HTR-8/SVneo (cell line): Measurements from ENCODE around the gene AUTS2.
"Not testable (repeated sequence)": the region's sequence is repeated elsewhere in the genome, so short reads cannot be mapped to it uniquely, and the experiment has no call there.

Source experiments
- DNase-seq: peaks from one replicate; pipeline ENCODE4 v3.0.0; 2011; ENCODE audit warnings: low spot score, mixed read lengths; ENCODE audit not compliant: insufficient read length
- FAIRE-seq: peaks from 2 replicates; lab custom pipeline; 2011; peaks lifted over from hg19 to GRCh38; lab: Jason Lieb, UNC

AUTS2 gene

GRCh38 chr7:70793060-70793459 lies 1194.8 kb downstream of the AUTS2 start:
- no peak for DNase-seq
- no peak for FAIRE-seq

- FAIRE-seq (no peak), DNase-seq (no peak)
Measured at GRCh38 chr7:70793821-70794220, 1195.5 kb downstream of the AUTS2 start.

GRCh38 chr7:70794962-70795361 lies 1196.7 kb downstream of the AUTS2 start:
- DNase-seq (no peak), FAIRE-seq (no peak)

GRCh38 chr7:70795948-70796347 lies 1197.7 kb downstream of the AUTS2 start:
- no peak for FAIRE-seq
- DNase-seq, result no peak

GRCh38 chr7:70797109-70797514 lies 1198.8 kb downstream of the AUTS2 start:
- FAIRE-seq (no peak), DNase-seq (no peak)

GRCh38 chr7:70799841-70800405 lies 1201.6 kb downstream of the AUTS2 start:
- DNase-seq (no peak), FAIRE-seq (no peak)

- DNase-seq, result no peak
Measured at GRCh38 chr7:70805360-70805759, 1207.1 kb downstream of the AUTS2 start.

GRCh38 chr7:70807650-70808049 lies 1209.4 kb downstream of the AUTS2 start:
- DNase-seq (no peak), FAIRE-seq (no peak)

More at GRCh38 chr7:70805360-70805759, 1207.1 kb downstream of the AUTS2 start:
- FAIRE-seq, result no peak

- DNase-seq (no peak), FAIRE-seq (no peak)
Measured at GRCh38 chr7:70808876-70809275, 1210.6 kb downstream of the AUTS2 start.

- FAIRE-seq (no peak), DNase-seq (no peak)
Measured at GRCh38 chr7:70810558-70811139, 1212.4 kb downstream of the AUTS2 start.

GRCh38 chr7:70812511-70812910 lies 1214.2 kb downstream of the AUTS2 start:
- no peak for DNase-seq
- no peak for FAIRE-seq

GRCh38 chr7:70822490-70822889 lies 1224.2 kb downstream of the AUTS2 start:
- DNase-seq, FAIRE-seq: not testable (repeated sequence)

- FAIRE-seq (no peak), DNase-seq (peak; percentile 50)
Measured at GRCh38 chr7:70829221-70830059, 1231.2 kb downstream of the AUTS2 start.

GRCh38 chr7:70830060-70830395 lies 1231.8 kb downstream of the AUTS2 start:
- FAIRE-seq (no peak), DNase-seq (no peak)

GRCh38 chr7:70830426-70830825 lies 1232.2 kb downstream of the AUTS2 start:
- DNase-seq (no peak), FAIRE-seq (no peak)

- FAIRE-seq (no peak), DNase-seq (peak; percentile 18)
Measured at GRCh38 chr7:70833726-70834125, 1235.5 kb downstream of the AUTS2 start.

GRCh38 chr7:70834424-70834823 lies 1236.1 kb downstream of the AUTS2 start:
- no peak for FAIRE-seq

GRCh38 chr7:70835658-70836057 lies 1237.4 kb downstream of the AUTS2 start:
- FAIRE-seq, result no peak
- DNase-seq, result no peak

More at GRCh38 chr7:70834424-70834823, 1236.1 kb downstream of the AUTS2 start:
- no peak for DNase-seq

- FAIRE-seq (no peak), DNase-seq (no peak)
Measured at GRCh38 chr7:70836279-70836678, 1238.0 kb downstream of the AUTS2 start.

- DNase-seq (no peak), FAIRE-seq (no peak)
Measured at GRCh38 chr7:70836946-70837345, 1238.7 kb downstream of the AUTS2 start.

- FAIRE-seq, result no peak
- DNase-seq, result no peak
Measured at GRCh38 chr7:70837589-70837988, 1239.3 kb downstream of the AUTS2 start.
